ENCODE data around the gene DENR.

Gene DENR

DNA sequence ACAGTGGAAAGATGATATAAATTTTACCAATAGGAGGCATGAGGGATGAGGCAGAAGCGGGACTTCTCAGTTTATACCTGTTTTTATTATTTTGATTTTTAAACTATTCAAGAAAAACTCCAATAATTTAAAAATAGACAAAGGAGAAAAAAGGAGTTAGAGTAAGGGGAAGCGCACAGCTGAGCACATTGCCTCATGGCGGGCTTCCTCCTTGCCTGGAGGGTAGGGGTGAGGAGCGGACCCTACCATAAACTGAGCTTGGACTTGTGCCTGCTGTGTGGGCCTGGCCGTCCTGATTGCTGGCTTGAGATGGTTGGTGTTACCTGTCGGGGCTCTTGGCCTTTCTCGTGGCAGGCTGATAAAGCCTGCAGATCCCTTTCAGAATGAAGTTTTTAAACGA, 67.5 kb downstream of the DENR start:
- DNase-seq (ENCODE audit: low spot score) = no peak
